ENCODE measurements around the gene PAQR8. TPM values are rescaled to one million over a fixed set of nuclear protein-coding genes. Genes with fewer than 3 reads are reported as not detected.
A peak's percentile ranks its signal among the peaks of the same experiment; 100 is the strongest.

The PAQR8 gene
- total and polyA plus RNA-seq, 11 donors: 1.3 to 7.5 (median 3.6) TPM

- no peak overlapping the region for H3K4me3 ChIP-seq
- H3K27ac ChIP-seq: no peak overlapping the region
- H3K4me1 ChIP-seq: peaks cover 0 to 3% (median 0%) of the 10 kb centered on the region in 12 donors
- peaks cover 0 to 25% (median 3%) of the 10 kb centered on the region in 9 donors for H3K36me3 ChIP-seq
- H3K9me3 ChIP-seq: no peaks in the 10 kb centered on the region
- intact Hi-C loops (cut with DNase I): no loop called here
- no peaks in the 10 kb centered on the region for H3K27me3 ChIP-seq
- DNase-seq (no peak), ATAC-seq (peak in 1 of 4 donors; percentile 49)
- TF ChIP-seq POLR2A (IDR thresholded peaks at IDR 0.05): no peak
- TF ChIP-seq CTCF (IDR thresholded peaks at IDR 0.05): peak; percentile 19 to 60 (median 44)
Measured at GRCh38 chr6:52407467-52407866, 45.5 kb downstream of the PAQR8 start.

- 26 to 54% (median 41%) methylated on average over 1 of the region's 1 CpG for WGBS, 4 donors
- intact Hi-C loops (cut with DNase I): no loop called here
- no peak overlapping the region for H3K27ac ChIP-seq
- ATAC-seq (peak in 1 of 4 donors; percentile 59), DNase-seq (no peak)
- H3K9me3 ChIP-seq: no peaks in the 10 kb centered on the region
- H3K27me3 ChIP-seq: no peaks in the 10 kb centered on the region
- H3K4me3 ChIP-seq: no peak overlapping the region
- TF ChIP-seq CTCF (IDR thresholded peaks at IDR 0.05): no peak
- no peak for TF ChIP-seq POLR2A (IDR thresholded peaks at IDR 0.05)
- peaks cover 0 to 11% (median 0%) of the 10 kb centered on the region in 9 donors for H3K36me3 ChIP-seq
- no peaks in the 10 kb centered on the region for H3K4me1 ChIP-seq
Measured at GRCh38 chr6:52409499-52409898, 47.5 kb downstream of the PAQR8 start.

GRCh38 chr6:52410979-52411378 lies 49.0 kb downstream of the PAQR8 start:
- H3K9me3 ChIP-seq: no peaks in the 10 kb centered on the region
- H3K4me3 ChIP-seq: no peak overlapping the region
- H3K36me3 ChIP-seq: peaks cover 0 to 4% (median 0%) of the 10 kb centered on the region in 9 donors
- no peak overlapping the region for H3K27ac ChIP-seq
- DNase-seq (no peak), ATAC-seq (no peak)
- TF ChIP-seq CTCF (IDR thresholded peaks at IDR 0.05) (no peak), POLR2A (IDR thresholded peaks at IDR 0.05) (no peak)
- H3K27me3 ChIP-seq: no peaks in the 10 kb centered on the region
- intact Hi-C loops (cut with DNase I): loop anchor here in 1 of 10 donors (2.0 kb wide), 1 partner anchor 254 kb away; no protein-coding TSS in a partner anchor
- H3K4me1 ChIP-seq: peaks cover 0 to 4% (median 0%) of the 10 kb centered on the region in 12 donors

- Histone ChIP-seq H3K27me3 (no peaks in the 10 kb centered on the region), H3K4me1 (peaks cover 0 to 14% (median 3%) of the 10 kb centered on the region in 12 donors), H3K9me3 (no peaks in the 10 kb centered on the region), H3K36me3 (peaks cover 0 to 4% (median 0%) of the 10 kb centered on the region in 9 donors), H3K4me3 (no peak overlapping the region), H3K27ac (no peak overlapping the region)
- intact Hi-C loops (cut with DNase I): loop anchor here in 1 of 10 donors (2.0 kb wide), 1 partner anchor 253 kb away; no protein-coding TSS in a partner anchor
- 93 to 97% (median 95%) methylated on average over 4 of the region's 4 CpGs for WGBS, 4 donors
- DNase-seq: no peak
- TF ChIP-seq POLR2A (IDR thresholded peaks at IDR 0.05): no peak
- no peak for TF ChIP-seq CTCF (IDR thresholded peaks at IDR 0.05)
- no peak for ATAC-seq
Measured at GRCh38 chr6:52411911-52412310, 50.0 kb downstream of the PAQR8 start.

All from heart left ventricle (tissue), 16 donors.